ENCODE results near the gene NDST3.

NDST3 gene

GRCh38 chr4:118099106-118099505 is 64.8 kb downstream of the NDST3 start:
- Histone ChIP-seq H3K4me2 (ENCODE audit: low read length) (no peak overlapping the region), H3K27me3 (ENCODE audit: control insufficient read depth, low read length) (no peaks in the 10 kb centered on the region), H3K27ac (ENCODE audit: low read depth, low read length) (no peak overlapping the region), H3K9me2 (replicated peaks; ENCODE audit: control insufficient read depth, low read length) (no peaks in the 10 kb centered on the region), H3K79me2 (ENCODE audit: control insufficient read depth, low read length) (no peaks in the 10 kb centered on the region), H3K4me3 (ENCODE audit: low read length) (no peak overlapping the region), H3F3A (ENCODE audit: control insufficient read depth, insufficient read depth) (no peaks in the 10 kb centered on the region), H4K20me1 (ENCODE audit: control insufficient read depth, insufficient read depth, low read depth, low read length) (no peaks in the 10 kb centered on the region), H3K4me1 (ENCODE audit: control insufficient read depth, low read length) (no peaks in the 10 kb centered on the region), H3K9me3 (ENCODE audit: control insufficient read depth, insufficient read depth, low read length) (no peaks in the 10 kb centered on the region), H3K36me3 (ENCODE audit: control insufficient read depth, low read length) (no peaks in the 10 kb centered on the region)
- TF ChIP-seq EZH2phosphoT487 (IDR thresholded peaks at IDR 0.05; ENCODE audit: borderline replicate concordance, low read length) (no peak), CTCF (IDR thresholded peaks at IDR 0.05; ENCODE audit: low read depth, low read length, poor library complexity, severe bottlenecking) (no peak)

- Histone ChIP-seq H3K4me2 (ENCODE audit: low read length) (no peak overlapping the region), H3F3A (ENCODE audit: control insufficient read depth, insufficient read depth) (no peaks in the 10 kb centered on the region), H3K4me3 (ENCODE audit: low read length) (no peak overlapping the region), H3K27ac (ENCODE audit: low read depth, low read length) (no peak overlapping the region), H3K9me3 (ENCODE audit: control insufficient read depth, insufficient read depth, low read length) (no peaks in the 10 kb centered on the region), H3K79me2 (ENCODE audit: control insufficient read depth, low read length) (no peaks in the 10 kb centered on the region), H3K9me2 (replicated peaks; ENCODE audit: control insufficient read depth, low read length) (no peaks in the 10 kb centered on the region), H3K4me1 (ENCODE audit: control insufficient read depth, low read length) (no peaks in the 10 kb centered on the region), H3K36me3 (ENCODE audit: control insufficient read depth, low read length) (no peaks in the 10 kb centered on the region), H4K20me1 (ENCODE audit: control insufficient read depth, insufficient read depth, low read depth, low read length) (no peaks in the 10 kb centered on the region), H3K27me3 (ENCODE audit: control insufficient read depth, low read length) (no peaks in the 10 kb centered on the region)
- no peak for TF ChIP-seq EZH2phosphoT487 (IDR thresholded peaks at IDR 0.05; ENCODE audit: borderline replicate concordance, low read length)
- no peak for TF ChIP-seq CTCF (IDR thresholded peaks at IDR 0.05; ENCODE audit: low read depth, low read length, poor library complexity, severe bottlenecking)
These were observed 67.9 kb downstream of the NDST3 start for GRCh38 chr4:118102195-118102594.

GRCh38 chr4:118112117-118113046 is 78.1 kb downstream of the NDST3 start:
- Histone ChIP-seq H3K9me3 (ENCODE audit: control insufficient read depth, insufficient read depth, low read length) (no peaks in the 10 kb centered on the region), H3F3A (ENCODE audit: control insufficient read depth, insufficient read depth) (no peaks in the 10 kb centered on the region), H3K4me2 (ENCODE audit: low read length) (no peak overlapping the region), H3K27ac (ENCODE audit: low read depth, low read length) (no peak overlapping the region), H3K27me3 (ENCODE audit: control insufficient read depth, low read length) (no peaks in the 10 kb centered on the region), H3K9me2 (replicated peaks; ENCODE audit: control insufficient read depth, low read length) (no peaks in the 10 kb centered on the region; the same call in 1 of the 2 replicates), H4K20me1 (ENCODE audit: control insufficient read depth, insufficient read depth, low read depth, low read length) (no peaks in the 10 kb centered on the region), H3K4me3 (ENCODE audit: low read length) (no peak overlapping the region), H3K79me2 (ENCODE audit: control insufficient read depth, low read length) (no peaks in the 10 kb centered on the region), H3K36me3 (ENCODE audit: control insufficient read depth, low read length) (no peaks in the 10 kb centered on the region), H3K4me1 (ENCODE audit: control insufficient read depth, low read length) (no peaks in the 10 kb centered on the region)
- no peak for TF ChIP-seq CTCF (IDR thresholded peaks at IDR 0.05; ENCODE audit: low read depth, low read length, poor library complexity, severe bottlenecking)
- TF ChIP-seq EZH2phosphoT487 (IDR thresholded peaks at IDR 0.05; ENCODE audit: borderline replicate concordance, low read length), result no peak
